Left ventricle myocardium inferior (tissue), 1 donor: ENCODE data around the gene SLC22A23. TPM values are rescaled to one million over a fixed set of nuclear protein-coding genes. Genes with fewer than 3 reads are reported as not detected.

ENCODE experiments used
- DNase-seq: peaks from one replicate; pipeline ENCODE4 v3.0.0-alpha.2; 2020
- H3K27ac ChIP-seq: fragments of 200-600 bp; replicated peaks from 2 replicates; pipeline ENCODE4 v1.8.0; 2021
- H3K27me3 ChIP-seq: fragments of 200-600 bp; 2 replicates; pipeline ENCODE4 v1.8.0; 2021; ENCODE audit warnings: low read depth
- H3K36me3 ChIP-seq: fragments of 200-600 bp; 2 replicates; pipeline ENCODE4 v1.8.0; 2021
- H3K4me1 ChIP-seq: fragments of 200-600 bp; 2 replicates; pipeline ENCODE4 v1.8.0; 2021
- H3K4me3 ChIP-seq: fragments of 200-600 bp; 2 replicates; pipeline ENCODE4 v1.8.0; 2021; ENCODE audit warnings: mild to moderate bottlenecking, moderate library complexity
- H3K9me3 ChIP-seq: fragments of 200-600 bp; replicated peaks from 2 replicates; pipeline ENCODE4 v1.8.0; 2021
- CTCF ChIP-seq: fragments of 200-600 bp; IDR thresholded peaks from 2 replicates; pipeline ENCODE4 v1.8.0; 2021; ENCODE audit warnings: antibody characterized with exemption, mild to moderate bottlenecking, borderline replicate concordance
- intact Hi-C: fragments of 100-400 bp; cut with micrococcal nuclease; formaldehyde crosslinking; loops from one replicate; pipeline ENCODE4 v1.11.0; 2022
- total RNA-seq: library from RNA; stranded (reverse); fragmentation: NEBNext Ultra II Directional; extraction: Animal tissue kit (Norgen Biotek cat#: 25700); gene quantifications from one replicate; pipeline ENCODE4 v1.2.1, GENCODE V29; 2021
- donor health status: DM: no; HTN: yes; CAD: no; lungs with severe emphysema.

SLC22A23 gene
- total RNA-seq, 1 donor from 2014 or later = 7.0 TPM

- H3K4me3 ChIP-seq = no peak overlapping the region
- peaks cover 27% of the 10 kb centered on the region for H3K4me1 ChIP-seq
- no peak for TF ChIP-seq CTCF
- H3K36me3 ChIP-seq = no peaks in the 10 kb centered on the region
- no peaks in the 10 kb centered on the region for H3K9me3 ChIP-seq
- no peaks in the 10 kb centered on the region for H3K27me3 ChIP-seq
- intact Hi-C loops = no loop called here
- no peak overlapping the region for H3K27ac ChIP-seq
- DNase-seq = no peak
Observed at GRCh38 chr6:3353213-3353903, 103.5 kb downstream of the SLC22A23 start.

- H3K36me3 ChIP-seq = no peaks in the 10 kb centered on the region
- intact Hi-C loops = no loop called here
- TF ChIP-seq CTCF = no peak
- H3K4me1 ChIP-seq = peaks cover 25% of the 10 kb centered on the region
- no peaks in the 10 kb centered on the region for H3K9me3 ChIP-seq
- no peaks in the 10 kb centered on the region for H3K27me3 ChIP-seq
- DNase-seq = no peak
- H3K27ac ChIP-seq = no peak overlapping the region
- no peak overlapping the region for H3K4me3 ChIP-seq
Observed at GRCh38 chr6:3352678-3353077, 104.2 kb downstream of the SLC22A23 start.

- TF ChIP-seq CTCF = no peak
- intact Hi-C loops = no loop called here
- Histone ChIP-seq H3K36me3 (no peaks in the 10 kb centered on the region), H3K27ac (no peak overlapping the region), H3K4me1 (peaks cover 18% of the 10 kb centered on the region), H3K27me3 (no peaks in the 10 kb centered on the region), H3K4me3 (no peak overlapping the region), H3K9me3 (no peaks in the 10 kb centered on the region)
- DNase-seq = no peak
Observed at GRCh38 chr6:3351829-3352524, 104.9 kb downstream of the SLC22A23 start.

GRCh38 chr6:3351105-3351676, 105.7 kb downstream of the SLC22A23 start:
- TF ChIP-seq CTCF = no peak
- Histone ChIP-seq H3K4me1 (peaks cover 16% of the 10 kb centered on the region), H3K36me3 (no peaks in the 10 kb centered on the region), H3K27ac (no peak overlapping the region), H3K4me3 (no peak overlapping the region), H3K9me3 (no peaks in the 10 kb centered on the region), H3K27me3 (no peaks in the 10 kb centered on the region)
- DNase-seq = no peak
- intact Hi-C loops = no loop called here

- Histone ChIP-seq H3K9me3 (no peaks in the 10 kb centered on the region), H3K36me3 (no peaks in the 10 kb centered on the region), H3K4me1 (peaks cover 15% of the 10 kb centered on the region), H3K27me3 (no peaks in the 10 kb centered on the region), H3K4me3 (no peak overlapping the region), H3K27ac (no peak overlapping the region)
- intact Hi-C loops = no loop called here
- no peak for TF ChIP-seq CTCF
- DNase-seq = no peak
Observed at GRCh38 chr6:3350252-3350796, 106.5 kb downstream of the SLC22A23 start.
